ENCODE data around the gene CLEC2D.

Gene CLEC2D, protein sequence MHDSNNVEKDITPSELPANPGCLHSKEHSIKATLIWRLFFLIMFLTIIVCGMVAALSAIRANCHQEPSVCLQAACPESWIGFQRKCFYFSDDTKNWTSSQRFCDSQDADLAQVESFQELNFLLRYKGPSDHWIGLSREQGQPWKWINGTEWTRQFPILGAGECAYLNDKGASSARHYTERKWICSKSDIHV
- 177 to 275 (median 226) reads per million in 4 donors for total RNA-seq

DNA sequence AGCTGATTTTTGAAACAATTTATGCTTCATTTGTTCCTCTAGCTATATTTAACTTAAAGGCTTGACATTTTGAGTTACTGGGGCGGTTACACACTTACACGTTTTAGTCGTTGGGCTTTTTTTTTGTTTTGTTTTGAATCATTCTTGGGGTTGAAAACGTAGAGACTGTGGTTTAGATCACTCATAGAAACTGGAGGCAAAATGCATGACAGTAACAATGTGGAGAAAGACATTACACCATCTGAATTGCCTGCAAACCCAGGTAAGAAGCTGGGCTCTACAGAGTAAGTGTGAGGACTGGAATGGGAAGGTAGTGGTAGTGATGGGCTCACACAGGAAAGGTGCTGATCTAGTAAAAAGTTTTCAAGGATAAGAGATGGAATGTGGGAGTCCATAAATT is at the start of gene CLEC2D:
CLEC2D (plus strand) TSS at position 180 of the 400 bp plus-strand sequence; CDS start at position 202, 22 bp downstream.
- peak in 1 of 5 donors; percentile 94 for DNase-seq

DNA sequence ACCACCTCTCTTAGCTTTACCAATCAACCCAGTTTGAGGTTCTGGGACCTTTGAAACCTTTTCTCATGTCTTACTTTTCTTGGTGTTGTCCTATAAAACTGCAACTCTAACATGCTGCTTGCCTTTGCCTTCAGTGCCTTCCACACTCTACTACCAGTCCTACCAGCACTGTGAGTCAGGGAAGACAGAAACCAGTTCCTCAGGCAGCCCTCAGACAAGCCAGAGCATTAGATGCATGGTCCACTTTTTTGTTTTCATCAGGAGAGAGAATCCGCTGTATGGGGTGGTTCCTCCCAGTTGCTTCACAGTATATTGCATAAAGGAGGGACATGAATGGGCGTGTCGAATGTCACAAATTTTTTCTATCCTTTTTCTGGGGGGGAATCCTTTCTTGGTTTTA is 44.5 kb upstream of the CLEC2D start:
- DNase-seq = no peak

DNA sequence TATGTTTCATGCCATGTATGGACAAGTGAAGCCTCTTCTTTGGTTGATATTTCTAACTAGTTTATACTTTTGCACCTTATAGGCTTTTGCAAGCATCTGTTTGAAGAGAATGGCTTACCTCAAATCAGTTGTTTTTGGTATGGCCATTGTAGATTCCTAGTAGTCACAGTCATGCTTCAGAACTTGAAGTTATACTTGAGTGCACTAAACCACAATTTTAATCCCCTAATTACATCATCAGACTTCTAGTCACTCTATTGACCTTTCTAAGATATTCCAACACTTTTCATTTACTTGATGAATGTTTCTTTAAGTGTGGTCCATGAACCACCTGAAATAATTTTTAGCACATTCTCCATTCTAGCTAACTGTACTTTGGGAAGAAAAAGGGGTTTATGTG is 43.2 kb upstream of the CLEC2D start:
- no peak for DNase-seq

DNA sequence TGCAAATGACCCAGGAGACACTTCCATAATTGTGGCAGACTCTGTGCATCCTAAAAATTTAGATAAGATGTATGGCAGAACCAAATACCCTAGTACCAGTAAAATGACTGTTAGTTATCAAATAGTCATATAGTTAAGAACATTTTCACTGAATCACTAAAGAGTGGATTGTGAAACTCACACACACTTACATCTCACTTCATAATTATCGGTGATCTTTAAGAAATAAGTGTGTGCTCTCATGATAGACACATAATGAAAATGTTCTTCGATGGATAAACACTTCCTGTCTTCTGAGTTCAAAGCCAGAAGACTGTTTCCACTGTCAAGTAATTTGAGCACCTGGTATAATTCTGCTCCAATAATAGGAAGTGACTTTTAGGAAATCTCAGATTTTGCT is 42.7 kb upstream of the CLEC2D start:
- DNase-seq = no peak

DNA sequence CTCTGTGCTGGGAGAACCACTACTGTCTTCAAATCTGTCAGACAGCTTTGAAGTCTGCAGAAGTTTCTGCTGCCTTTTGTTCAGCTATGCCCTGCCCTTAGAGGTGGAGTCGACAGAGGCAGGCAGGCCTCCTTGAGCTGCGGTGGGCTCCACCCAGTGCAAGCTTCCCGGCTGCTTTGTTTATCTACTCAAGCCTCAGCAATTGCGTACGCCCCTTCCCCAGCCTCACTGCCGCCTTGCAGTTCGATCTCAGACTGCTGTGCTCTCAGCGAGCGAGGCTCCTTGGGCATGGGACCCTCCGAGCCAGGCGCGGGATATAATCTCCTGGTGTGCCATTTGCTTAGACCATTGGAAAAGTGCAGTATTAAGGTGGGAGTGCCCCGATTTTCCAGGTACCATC is 36.7 kb upstream of the CLEC2D start:
- no peak for DNase-seq

DNA sequence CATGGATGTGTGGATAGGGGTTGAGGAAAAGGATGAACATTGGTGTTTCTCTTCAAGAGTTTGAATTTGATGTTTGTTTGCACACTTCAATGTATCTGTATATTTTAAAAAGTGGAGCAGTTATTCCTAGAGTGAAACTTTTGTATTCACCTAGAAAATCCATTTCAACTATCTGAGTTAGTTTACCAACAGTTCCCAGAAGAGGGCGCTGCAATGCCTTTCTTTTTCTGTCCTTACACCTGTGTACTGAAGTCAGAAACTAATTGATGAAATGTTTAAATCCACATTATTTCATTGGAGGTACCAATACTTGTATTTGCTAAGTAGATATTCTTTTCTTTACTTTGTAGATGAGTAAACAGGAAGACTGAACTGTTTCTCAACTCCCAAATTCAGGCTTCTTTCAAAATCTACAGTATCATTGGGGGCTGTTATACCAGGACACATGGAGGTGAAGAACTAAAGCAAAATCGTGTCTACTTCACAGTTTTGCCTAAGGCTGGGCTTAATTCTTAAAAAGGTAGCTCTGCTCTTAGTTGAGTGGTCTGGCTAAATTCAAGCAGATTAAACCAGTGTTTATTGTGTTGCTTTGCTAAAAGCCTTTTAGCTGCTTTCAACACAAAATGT is 35.2 kb upstream of the CLEC2D start:
- DNase-seq = peak; percentile 30 to 80 (median 71)

DNA sequence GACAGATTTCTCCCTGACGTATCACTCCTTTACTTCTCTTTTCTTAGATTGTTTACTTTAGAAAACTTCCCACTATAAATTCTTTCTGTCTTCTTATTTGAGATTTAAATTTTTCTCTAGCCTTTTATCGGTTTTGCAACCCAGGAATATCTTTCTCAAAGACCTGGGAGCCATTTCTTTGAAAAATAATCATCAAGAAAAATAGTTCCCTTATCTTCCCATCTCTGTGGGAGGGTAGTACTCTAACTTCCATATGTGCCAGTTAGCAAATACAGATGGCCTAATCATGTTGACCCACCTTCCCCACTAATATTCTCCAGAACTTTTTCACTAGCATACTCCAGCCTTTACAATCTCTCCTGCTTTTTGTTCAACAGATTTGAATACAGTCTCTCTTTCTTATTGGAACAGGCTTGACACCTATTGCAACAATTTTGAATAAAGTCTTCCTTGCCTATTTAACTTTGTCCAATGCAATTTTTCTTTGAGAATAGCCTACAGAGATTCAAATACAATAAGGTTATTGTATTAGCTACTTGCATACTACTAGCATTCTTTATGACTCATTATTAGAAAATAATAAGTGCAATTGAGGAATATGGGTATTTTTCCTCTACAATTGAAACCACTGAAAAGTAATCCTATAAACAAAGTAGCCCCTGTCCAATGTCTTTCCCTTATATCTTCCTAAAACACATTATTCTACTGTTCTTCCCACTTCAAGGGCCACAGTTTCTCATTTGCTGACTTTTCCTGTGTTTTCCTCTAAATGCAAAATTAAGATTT is 34.4 kb upstream of the CLEC2D start:
- no peak for DNase-seq

DNA sequence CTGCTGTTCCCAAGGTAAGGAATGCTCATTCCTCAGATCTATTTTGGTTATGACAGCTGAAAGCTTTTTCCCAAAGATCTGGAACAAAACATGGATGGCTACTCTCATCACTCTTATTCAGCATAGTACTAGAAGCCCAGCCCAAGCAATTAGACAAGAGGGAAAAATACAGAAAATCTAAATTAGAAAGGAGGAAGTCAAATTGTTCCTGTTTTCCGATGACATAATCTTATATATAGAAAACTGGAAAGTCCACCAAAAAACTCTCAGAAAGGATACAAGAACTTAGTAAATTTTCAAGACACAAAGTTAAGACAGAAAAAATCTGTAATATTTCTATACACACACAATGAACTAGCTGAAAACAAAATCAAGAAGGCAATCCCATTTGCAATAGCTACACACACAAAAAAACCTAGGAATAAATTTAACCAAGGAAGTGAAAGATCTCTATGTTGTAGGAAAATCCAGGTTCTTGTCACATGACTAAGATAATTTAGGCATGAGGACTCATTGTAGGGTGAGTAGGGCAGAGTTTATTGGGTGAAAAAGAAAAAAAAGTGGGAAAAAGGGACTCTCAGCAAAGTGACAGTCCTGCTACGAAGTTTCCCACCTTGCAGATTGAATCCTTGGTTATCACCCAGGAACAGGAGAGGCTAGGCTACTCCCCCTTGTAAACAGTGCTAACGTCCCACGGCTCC is 33.2 kb upstream of the CLEC2D start:
- no peak for DNase-seq

DNA sequence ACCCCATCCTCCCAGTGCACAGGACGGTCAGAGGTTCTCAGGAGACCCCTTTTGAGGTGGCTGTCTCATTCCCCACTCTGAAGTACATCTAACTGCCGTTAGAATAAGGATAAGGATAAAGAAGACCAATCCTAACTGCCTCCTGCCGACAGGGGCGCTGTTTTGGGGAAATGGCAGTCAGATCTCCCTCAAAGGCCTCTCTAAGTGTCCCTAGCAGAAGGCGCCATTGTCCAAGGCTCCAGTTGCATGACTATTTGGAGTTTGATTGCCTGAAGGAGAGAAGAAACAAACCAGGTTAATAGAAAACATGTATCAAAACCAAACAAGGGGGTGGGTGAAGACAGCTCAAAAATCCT is 32.7 kb upstream of the CLEC2D start:
- no peak for DNase-seq

DNA sequence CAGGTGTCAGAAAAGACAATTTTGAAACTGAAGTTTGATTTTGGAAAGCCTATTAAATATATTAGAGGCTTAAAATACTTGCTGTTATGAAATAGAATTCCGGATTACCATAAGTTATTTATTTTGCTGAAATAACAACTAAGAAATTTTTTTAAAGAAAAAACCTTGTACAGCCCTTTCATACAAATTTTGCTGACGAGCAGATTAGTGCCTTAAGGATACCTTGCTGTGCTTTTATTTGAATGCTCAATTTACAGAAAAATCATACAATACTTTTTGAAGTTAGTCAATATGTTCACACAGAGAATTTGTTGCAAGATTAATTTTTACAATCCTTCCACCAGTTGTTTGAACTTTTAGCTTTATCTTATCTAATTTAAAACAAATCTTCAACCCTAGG is 29.5 kb upstream of the CLEC2D start:
- DNase-seq = no peak

DNA sequence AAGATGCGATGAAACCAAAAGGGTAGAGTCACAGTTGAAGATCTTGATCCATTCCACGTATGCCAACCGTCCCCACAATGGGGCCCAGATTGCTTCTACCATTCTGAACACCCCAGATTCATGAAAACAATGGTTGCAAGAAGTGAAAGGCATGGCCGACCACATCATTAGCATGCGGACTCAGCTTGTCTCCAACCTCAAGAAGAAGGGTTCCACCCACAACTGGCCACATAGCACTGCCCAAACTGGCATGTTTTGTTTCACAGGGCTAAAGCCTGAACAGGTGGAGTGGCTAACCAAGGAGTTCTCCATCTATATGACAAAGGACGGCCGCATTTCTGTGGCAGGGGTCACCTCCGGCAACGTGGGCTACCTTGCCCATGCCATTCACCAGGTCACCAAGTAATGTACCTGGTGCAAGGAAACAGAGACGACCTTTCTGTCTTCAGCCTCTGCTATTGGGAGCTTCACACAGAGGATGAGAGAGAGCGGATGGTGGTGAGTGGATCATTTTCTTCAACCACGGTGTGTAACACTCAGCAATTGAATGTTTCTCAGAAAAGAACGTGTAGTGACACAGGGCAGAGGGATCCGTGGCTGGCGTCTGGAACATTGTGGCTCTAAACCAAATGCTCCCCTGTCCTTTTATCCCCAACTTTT is 26.8 kb upstream of the CLEC2D start:
- no peak for DNase-seq

DNA sequence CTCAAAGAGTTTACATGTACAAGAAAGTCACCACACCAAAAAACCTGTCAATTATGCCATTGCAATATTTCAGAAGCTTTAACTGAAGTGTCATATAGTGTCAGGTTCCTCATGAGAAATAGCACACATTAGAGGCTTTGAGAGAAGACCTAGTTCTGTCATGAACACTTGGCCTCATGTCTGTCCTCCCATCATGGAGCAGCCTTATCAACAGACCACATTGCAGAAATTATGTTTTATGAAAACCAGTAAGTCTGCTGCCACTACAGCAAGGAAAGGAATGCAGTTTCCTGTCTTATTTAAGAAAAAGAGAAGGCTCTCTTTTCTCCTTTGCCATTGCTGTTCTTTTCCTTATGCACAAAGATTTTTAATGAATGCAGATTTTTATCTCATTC is 26.2 kb upstream of the CLEC2D start:
- DNase-seq = no peak

DNA sequence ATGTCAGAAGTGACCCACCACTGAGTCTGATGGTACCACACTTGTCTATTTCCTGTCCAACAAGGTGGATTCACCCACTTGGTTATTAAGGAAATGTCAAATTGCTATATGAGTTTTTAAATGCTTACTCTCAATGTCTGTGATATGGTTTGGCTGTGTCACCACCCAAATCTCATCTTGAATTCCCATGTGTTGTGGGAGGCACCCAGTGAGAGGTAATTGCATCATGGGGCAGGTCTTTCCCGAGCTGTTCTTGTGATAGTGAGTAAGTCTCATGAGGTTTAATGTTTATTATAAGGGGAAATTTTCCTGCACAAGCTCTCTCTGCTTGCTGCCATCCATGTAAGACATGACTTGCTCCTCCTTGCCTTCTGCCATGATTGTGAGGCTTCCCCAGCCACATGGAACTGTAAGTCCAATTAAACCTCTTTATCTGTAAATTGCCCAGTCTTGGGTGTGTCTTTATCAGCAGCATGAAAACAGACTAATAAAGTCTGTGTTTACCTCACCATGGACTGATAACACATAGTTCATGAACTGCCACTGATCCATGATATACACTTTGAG is 24.4 kb upstream of the CLEC2D start:
- peak in 1 of 5 donors; percentile 65 for DNase-seq

DNA sequence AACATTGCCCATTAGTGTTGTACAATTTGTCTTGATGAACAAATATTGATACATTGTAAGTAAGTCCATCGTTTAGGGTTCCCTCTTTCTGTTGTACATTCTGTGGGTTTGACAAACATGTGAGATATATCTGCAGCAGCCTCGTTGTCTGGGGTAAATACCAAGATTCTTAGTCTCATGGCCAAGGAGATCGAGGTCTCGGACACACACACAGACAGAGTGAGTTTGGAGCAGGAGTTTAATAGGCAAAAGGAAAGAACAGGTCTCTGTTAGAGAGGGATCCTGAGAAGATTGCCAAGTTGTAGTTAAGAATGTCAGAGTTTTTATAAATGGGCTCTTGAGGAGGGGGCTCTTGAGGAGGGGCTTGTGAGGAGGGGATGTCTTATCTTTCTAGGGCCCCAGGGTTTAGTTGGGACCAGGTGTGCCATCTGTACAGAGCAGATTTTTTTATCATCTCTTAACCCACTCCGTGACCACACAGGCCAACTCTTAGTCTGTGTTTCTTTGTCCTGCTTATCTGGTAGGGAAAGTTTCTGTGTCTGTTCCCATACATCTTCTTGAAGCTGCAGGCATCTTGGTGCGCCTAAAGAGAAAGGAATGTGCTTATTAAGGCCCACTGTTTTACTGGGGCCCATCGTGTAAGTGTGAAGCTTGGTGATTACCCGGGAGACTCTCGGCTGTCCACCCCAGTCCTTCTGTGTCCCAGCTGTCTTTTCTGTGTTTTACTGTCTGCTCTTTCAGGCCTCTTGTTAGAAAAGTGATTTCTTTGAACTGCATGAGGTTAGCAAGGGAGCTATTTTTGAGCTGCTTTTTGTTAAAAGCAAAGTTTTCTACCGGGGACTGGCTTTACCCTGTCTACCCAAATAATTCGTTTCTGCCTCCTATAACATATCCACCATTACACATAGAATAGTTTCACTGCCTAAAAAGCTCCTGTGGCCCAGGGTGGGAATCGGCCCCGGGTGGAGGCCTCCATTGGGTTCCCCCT is 22.4 kb upstream of the CLEC2D start:
- peak in 1 of 5 donors; percentile 52 for DNase-seq

DNA sequence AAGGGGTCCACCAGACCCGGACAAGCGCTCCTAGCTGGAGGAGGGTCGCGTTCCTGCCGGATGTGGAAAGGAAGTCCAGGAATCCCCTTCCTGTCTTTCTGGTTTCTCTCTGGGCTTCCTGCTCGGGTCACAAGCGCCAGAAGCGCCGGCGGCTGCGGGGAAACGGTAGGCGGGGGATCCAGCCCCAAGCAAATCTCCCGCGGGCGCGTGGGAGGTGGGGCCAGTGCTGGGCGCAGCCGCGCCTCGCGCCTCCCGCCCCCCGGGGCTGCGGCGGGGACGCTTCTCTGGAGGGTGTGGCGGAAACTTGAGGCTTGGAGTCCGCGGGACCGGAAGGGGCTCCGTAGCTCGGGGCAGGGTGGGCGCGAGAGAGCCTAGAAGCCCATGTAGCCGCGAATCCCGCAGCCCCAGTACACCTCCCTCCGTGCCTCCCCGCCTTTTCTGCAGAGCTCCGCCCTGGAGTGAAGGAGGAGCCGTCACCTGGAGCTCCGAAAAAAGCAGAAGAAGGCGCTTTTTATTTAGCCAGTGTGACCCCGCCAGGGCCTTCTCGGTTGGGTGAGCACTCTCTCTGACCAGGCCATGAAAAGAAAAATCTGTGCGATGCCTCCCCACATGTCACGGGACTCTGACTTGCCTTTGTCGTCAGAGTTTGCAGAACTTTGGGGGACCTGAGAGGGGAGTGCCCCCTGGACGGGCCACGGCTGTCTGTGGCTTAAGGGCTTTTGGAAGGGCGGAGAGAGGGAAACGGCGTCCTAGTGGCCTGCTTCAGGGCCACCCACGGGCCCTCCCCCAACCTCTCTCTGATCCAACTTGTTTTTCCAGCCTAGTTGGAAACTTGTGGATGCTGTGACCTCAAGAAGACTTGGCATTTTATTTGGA is 21.4 kb upstream of the CLEC2D start:
- DNase-seq = peak; percentile 82 to 99 (median 84)

DNA sequence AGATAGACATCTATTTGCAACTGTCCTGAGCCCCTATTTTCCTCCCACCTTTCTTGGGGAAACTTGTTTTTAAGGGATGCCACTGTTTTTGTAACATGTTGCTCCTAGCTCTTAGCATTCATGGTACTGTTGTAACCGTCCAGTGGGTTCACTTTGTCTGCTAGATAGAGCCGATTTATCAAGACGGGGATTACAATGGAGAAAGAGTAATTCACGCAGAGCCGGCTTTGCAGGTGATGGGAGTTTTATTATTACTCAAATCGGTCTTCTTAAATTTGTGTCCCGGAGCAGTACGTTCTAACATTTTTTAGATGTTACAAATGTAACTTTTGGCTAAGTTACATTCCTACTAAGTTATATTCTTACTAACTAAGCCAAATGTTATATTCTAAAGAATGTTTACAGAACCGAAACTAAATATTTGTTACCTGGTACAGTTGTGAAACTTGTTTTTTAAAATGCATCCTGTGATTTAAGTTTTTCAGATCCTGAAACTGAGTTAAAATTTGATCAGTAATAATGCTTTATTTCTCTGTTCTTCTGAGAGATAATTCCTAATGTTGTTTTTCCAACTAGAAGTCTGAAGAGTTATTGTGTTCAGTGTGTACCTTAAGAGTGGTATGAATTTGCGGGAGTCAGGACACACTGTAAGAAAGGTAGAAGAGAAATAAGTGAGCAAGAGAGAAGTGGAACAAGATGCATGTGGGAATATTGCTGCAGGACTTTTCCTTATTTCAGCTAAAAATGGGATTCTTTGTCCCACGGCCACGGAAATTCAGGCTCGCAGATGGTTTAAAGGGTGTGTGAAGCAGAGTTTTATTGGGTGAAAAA is 20.6 kb upstream of the CLEC2D start:
- DNase-seq = no peak

DNA sequence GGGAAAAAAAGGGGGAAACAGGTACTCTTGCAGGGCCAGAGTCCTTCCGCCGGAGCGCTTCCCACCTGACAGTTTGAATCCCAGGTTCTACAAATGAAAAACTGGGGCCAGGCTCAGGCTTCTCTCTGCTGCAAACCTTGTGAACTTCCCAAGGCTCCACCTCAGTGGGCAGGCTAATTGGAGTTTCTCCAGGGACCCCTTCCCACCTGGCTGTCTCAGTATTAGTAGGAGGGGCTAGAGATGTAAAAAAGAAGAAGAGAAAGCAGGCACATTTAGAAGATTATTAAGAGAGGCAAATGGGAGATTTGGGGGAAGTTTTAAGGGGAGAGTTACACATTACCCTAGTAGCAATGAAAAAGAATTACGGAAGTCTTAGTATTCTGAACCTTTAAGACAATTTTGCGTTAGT is 20.0 kb upstream of the CLEC2D start:
- DNase-seq = peak in 1 of 5 donors; percentile 49

DNA sequence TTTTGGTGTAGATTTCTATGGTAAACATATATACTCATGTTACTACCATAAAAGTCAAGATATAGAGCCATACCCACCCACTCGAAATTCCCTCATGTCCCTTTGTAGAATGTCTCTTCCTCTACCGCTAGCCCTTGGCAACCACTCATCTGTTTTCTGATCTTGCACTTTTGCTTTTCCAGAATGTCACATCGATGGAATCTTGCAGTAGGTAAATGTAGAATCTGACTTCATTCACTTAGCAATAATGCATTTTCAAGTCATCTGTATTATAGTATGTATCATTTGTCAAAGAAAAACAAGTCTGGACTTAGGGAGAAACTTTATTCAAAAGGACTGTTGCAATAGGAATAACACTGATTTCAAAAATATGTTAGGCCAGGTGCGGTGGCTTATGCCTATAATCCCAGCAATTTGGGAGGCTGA is 19.3 kb upstream of the CLEC2D start:
- DNase-seq = no peak

DNA sequence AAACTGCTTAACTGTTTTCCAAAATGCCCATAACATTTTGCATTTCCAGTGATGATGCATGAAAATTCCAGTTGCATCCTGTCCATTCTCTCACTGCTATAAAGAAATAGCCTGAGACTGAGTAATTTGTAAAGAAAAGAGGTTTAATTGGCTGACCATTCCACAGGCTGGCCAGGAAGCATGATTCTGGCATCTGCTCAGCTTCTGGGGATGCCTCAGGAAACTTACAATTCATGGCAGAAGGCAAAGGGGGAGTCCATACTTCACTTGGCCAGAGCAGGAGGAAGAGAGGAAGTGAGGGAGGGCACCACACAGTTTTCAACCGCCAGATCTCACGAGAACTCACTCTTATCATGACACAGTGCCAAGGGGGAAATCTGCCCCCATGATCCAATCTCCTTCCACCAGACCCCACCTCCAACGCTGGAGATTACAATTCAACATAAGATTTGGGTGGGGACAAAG is 18.2 kb upstream of the CLEC2D start:
- peak in 2 of 5 donors; percentile 12 to 91 for DNase-seq
